Astrocyte (in vitro differentiated cells and primary cell): ENCODE data around the gene IER2. TPM values are rescaled to one million over a fixed set of nuclear protein-coding genes. Genes with fewer than 3 reads are reported as not detected.
"Not testable (repeated sequence)": the region's sequence is repeated elsewhere in the genome, so short reads cannot be mapped to it uniquely, and the experiment has no call there.

Experiments
- DNase-seq: peaks from one replicate; pipeline ENCODE4 v3.0.0-alpha.2; 2010; ENCODE audit warnings: low read depth
- FAIRE-seq: peaks from 2 replicates; lab custom pipeline; 2011; peaks lifted over from hg19 to GRCh38; lab: Jason Lieb, UNC
- H2AFZ ChIP-seq: 2 replicates; pipeline ENCODE4 v1.6.0; 2012; ENCODE audit warnings: low read depth, low read length, inconsistent platforms
- H3K27ac ChIP-seq: 2 replicates; pipeline ENCODE4 v1.5.1; 2011; ENCODE audit warnings: low read depth, low read length, inconsistent platforms
- H3K27me3 ChIP-seq: 2 replicates; pipeline ENCODE4 v1.6.0; 2011; ENCODE audit warnings: low read length, inconsistent platforms; ENCODE audit not compliant: insufficient read depth
- H3K36me3 ChIP-seq: 2 replicates; pipeline ENCODE4 v1.5.1; 2011; ENCODE audit warnings: low read length, inconsistent platforms; ENCODE audit not compliant: insufficient read depth
- H3K4me1 ChIP-seq: 2 replicates; pipeline ENCODE4 v1.5.1; 2011; ENCODE audit warnings: low read length, inconsistent platforms; ENCODE audit not compliant: insufficient read depth
- H3K4me2 ChIP-seq: 2 replicates; pipeline ENCODE4 v1.6.0; 2012; ENCODE audit warnings: low read length, inconsistent platforms
- H3K4me3 ChIP-seq: 2 replicates; pipeline ENCODE4 v1.5.1; 2011; ENCODE audit warnings: low read depth, mild to moderate bottlenecking, low read length, inconsistent platforms; ENCODE audit not compliant: insufficient read depth
- H3K79me2 ChIP-seq: 2 replicates; pipeline ENCODE4 v1.6.0; 2012; ENCODE audit warnings: mild to moderate bottlenecking, low read length, inconsistent platforms; ENCODE audit not compliant: insufficient read depth
- H3K9ac ChIP-seq: 2 replicates; pipeline ENCODE4 v1.6.0; 2012; ENCODE audit warnings: mild to moderate bottlenecking, low read length, inconsistent platforms
- H3K9me3 ChIP-seq: 2 replicates; pipeline ENCODE4 v1.5.1; 2012; ENCODE audit warnings: low read depth, mild to moderate bottlenecking, low read length, inconsistent platforms; ENCODE audit not compliant: insufficient read depth
- H4K20me1 ChIP-seq: 2 replicates; pipeline ENCODE4 v1.6.0; 2012; ENCODE audit warnings: low read length, inconsistent platforms; ENCODE audit not compliant: insufficient read depth
- H3K27ac Mint-ChIP-seq: one replicate; pipeline ENCODE4 v1.8.0; 2021; ENCODE audit warnings: mild to moderate bottlenecking, mixed read lengths; ENCODE audit not compliant: unreplicated experiment
- H3K27me3 Mint-ChIP-seq: one replicate; pipeline ENCODE4 v1.8.0; 2021; ENCODE audit warnings: low read depth, mixed read lengths; ENCODE audit not compliant: unreplicated experiment
- H3K36me3 Mint-ChIP-seq: one replicate; pipeline ENCODE4 v1.8.0; 2021; ENCODE audit warnings: low read depth, mixed read lengths; ENCODE audit not compliant: unreplicated experiment
- H3K4me1 Mint-ChIP-seq: one replicate; pipeline ENCODE4 v1.8.0; 2021; ENCODE audit warnings: low read depth, mixed read lengths; ENCODE audit not compliant: unreplicated experiment
- H3K4me3 Mint-ChIP-seq: one replicate; pipeline ENCODE4 v1.8.0; 2021; ENCODE audit warnings: mild to moderate bottlenecking, moderate library complexity, mixed read lengths; ENCODE audit not compliant: unreplicated experiment
- H3K9me3 Mint-ChIP-seq: one replicate; pipeline ENCODE4 v1.8.0; 2021; ENCODE audit warnings: mild to moderate bottlenecking, mixed read lengths; ENCODE audit not compliant: unreplicated experiment
- CTCF ChIP-seq: IDR thresholded peaks from 2 replicates; pipeline ENCODE4 v1.5.1; 2011; ENCODE audit warnings: low read depth, mild to moderate bottlenecking, inconsistent platforms, low read length, moderate library complexity; ENCODE audit not compliant: insufficient read depth
- EZH2 ChIP-seq: IDR thresholded peaks from 2 replicates; pipeline ENCODE4 v1.6.1; 2012; ENCODE audit warnings: mild to moderate bottlenecking, low read length, inconsistent platforms; ENCODE audit not compliant: insufficient read depth
- total RNA-seq: library from RNA; stranded (reverse); gene quantifications from 2 replicates; pipeline ENCODE4 v1.2.1, GENCODE V29; 2021

Gene IER2
- total RNA-seq, 1 donor from 2014 or later: 71.3 TPM

DNA sequence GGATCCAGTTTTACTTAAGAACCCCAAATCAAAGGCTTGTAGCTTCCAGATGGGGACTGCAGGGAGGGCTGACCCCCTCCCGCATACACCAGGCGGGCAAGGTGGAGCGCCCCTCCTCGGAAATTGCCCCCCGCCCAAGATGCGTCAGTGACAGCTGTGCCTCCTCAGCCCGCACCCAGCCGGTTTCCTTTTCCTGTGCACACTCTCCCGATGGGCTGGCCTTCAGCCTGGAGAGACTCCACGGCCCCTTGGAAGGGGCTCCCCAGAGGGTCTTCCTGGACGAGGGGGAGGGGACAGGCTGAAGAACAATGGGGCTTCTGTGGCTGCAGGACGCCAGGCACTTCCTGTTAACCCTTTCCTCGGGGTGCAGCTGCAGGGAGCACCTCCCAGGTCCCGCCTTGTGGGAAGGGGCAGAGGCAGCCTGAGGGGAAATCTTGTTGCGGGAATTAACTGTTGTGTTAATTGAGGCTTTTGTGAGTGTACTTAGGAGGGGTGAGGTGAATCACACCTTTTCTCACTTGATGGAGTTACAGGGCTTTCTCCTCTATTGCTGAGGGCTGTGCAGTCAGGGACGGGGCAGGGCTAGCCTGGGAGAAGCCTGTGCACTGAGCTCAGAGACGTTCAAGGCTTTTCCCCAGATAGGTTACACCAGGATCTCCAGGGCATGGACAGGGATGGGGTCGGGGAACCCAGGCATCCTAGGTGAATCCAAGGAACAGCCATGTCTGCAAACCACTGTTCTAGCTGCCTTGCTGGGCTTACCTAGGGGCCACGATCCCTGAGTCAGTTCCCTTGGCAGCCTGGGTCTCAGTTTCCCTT, 14.3 kb downstream of the IER2 start:
- FAIRE-seq: no peak
- peak overlapping the region; percentile 72 for H2AFZ ChIP-seq

GRCh38 chr19:13165162-13165997, 15.2 kb downstream of the IER2 start:
- peak overlapping the region; percentile 34 for H3K4me3 Mint-ChIP-seq
- Histone ChIP-seq H3K4me1 (peaks cover 60% of the 10 kb centered on the region), H3K9me3 (no peaks in the 10 kb centered on the region), H3K4me3 (no peak overlapping the region), H3K9ac (peak overlapping the region; percentile 70), H3K79me2 (peaks cover 2% of the 10 kb centered on the region), H3K27me3 (no peaks in the 10 kb centered on the region), H2AFZ (peak overlapping the region; percentile 72), H4K20me1 (no peaks in the 10 kb centered on the region), H3K27ac (peak overlapping the region; percentile 90), H3K4me2 (peak overlapping the region; percentile 83), H3K36me3 (no peaks in the 10 kb centered on the region)
- peaks cover 33% of the 10 kb centered on the region for H3K4me1 Mint-ChIP-seq
- H3K9me3 Mint-ChIP-seq: no peaks in the 10 kb centered on the region
- TF ChIP-seq CTCF: no peak
- TF ChIP-seq EZH2: no peak
- H3K27ac Mint-ChIP-seq: peak overlapping the region; percentile 99
- no peaks in the 10 kb centered on the region for H3K36me3 Mint-ChIP-seq
- no peaks in the 10 kb centered on the region for H3K27me3 Mint-ChIP-seq
- no peak for FAIRE-seq
- no peak for DNase-seq

More for the DNA sequence above, 14.3 kb downstream of the IER2 start:
- Histone ChIP-seq H3K9me3 (no peaks in the 10 kb centered on the region), H3K4me3 (peak overlapping the region; percentile 32), H3K79me2 (peaks cover 2% of the 10 kb centered on the region), H3K36me3 (no peaks in the 10 kb centered on the region), H3K4me1 (peaks cover 53% of the 10 kb centered on the region), H4K20me1 (no peaks in the 10 kb centered on the region), H3K9ac (peak overlapping the region; percentile 70), H3K4me2 (peak overlapping the region; percentile 83), H3K27me3 (no peaks in the 10 kb centered on the region), H3K27ac (peak overlapping the region; percentile 90)
- Mint-ChIP-seq H3K4me1 (peaks cover 32% of the 10 kb centered on the region), H3K4me3 (peak overlapping the region; percentile 69), H3K27ac (peak overlapping the region; percentile 99), H3K9me3 (no peaks in the 10 kb centered on the region), H3K36me3 (no peaks in the 10 kb centered on the region), H3K27me3 (no peaks in the 10 kb centered on the region)
- no peak for TF ChIP-seq EZH2
- TF ChIP-seq CTCF: no peak
- no peak for DNase-seq

- not testable (repeated sequence) for H3K9me3 ChIP-seq, H3K36me3 ChIP-seq, H3K4me3 ChIP-seq, H3K4me3 Mint-ChIP-seq, H2AFZ ChIP-seq, DNase-seq, H3K9me3 Mint-ChIP-seq, H3K27me3 ChIP-seq, H4K20me1 ChIP-seq, H3K27ac ChIP-seq, H3K79me2 ChIP-seq, FAIRE-seq, H3K4me2 ChIP-seq, H3K27ac Mint-ChIP-seq, H3K27me3 Mint-ChIP-seq, H3K9ac ChIP-seq, H3K36me3 Mint-ChIP-seq
- peaks cover 30% of the 10 kb centered on the region for H3K4me1 Mint-ChIP-seq
- H3K4me1 ChIP-seq: peaks cover 57% of the 10 kb centered on the region
Measured at GRCh38 chr19:13166151-13166550, 15.9 kb downstream of the IER2 start.
